M059J (cell line): ENCODE measurements around the gene SHPK. TPM values are rescaled to one million over a fixed set of nuclear protein-coding genes. Genes with fewer than 3 reads are reported as not detected.

ENCODE experiments used
- total RNA-seq: library from RNA; depleted of rRNA; stranded (reverse); fragments of >200 nt; shearing (Covaris generic); gene quantifications from 2 replicates; pipeline ENCODE4 v1.2.3, GENCODE V29; 2014; rRNA removed

The SHPK gene
- total RNA-seq, 1 experiment from 2014 or later = 14.1 TPM

Other genes starting within 250 kb of the SHPK start
- not detected in 2 replicates for gene OR3A2, start 249.9 kb downstream of the SHPK start, total RNA-seq
- gene OR1E1, start 237.8 kb downstream of the SHPK start, total RNA-seq = not detected in 2 replicates
- gene OR3A3, start 224.9 kb downstream of the SHPK start, total RNA-seq = not detected in 2 replicates
- not detected in 2 replicates for gene OR1E2, start 202.4 kb downstream of the SHPK start, total RNA-seq
- gene SPATA22, start 164.4 kb downstream of the SHPK start, total RNA-seq = not detected in 2 replicates
- gene ASPA, start 160.3 kb downstream of the SHPK start, total RNA-seq = not detected in 2 replicates
- gene TRPV3, start 78.4 kb downstream of the SHPK start, total RNA-seq = 0.66 and 1.4 TPM in 2 replicates
- 0.42 and 1.6 TPM in 2 replicates for gene TRPV1, start 26.8 kb downstream of the SHPK start, total RNA-seq
- gene CTNS, start 510 bp upstream of the SHPK start, total RNA-seq = 13.8 and 17.1 TPM in 2 replicates
- gene TAX1BP3, start 32.3 kb upstream of the SHPK start, total RNA-seq = 239 and 243 TPM in 2 replicates
- gene EMC6, start 32.6 kb upstream of the SHPK start, total RNA-seq = 36.5 and 41.5 TPM in 2 replicates
- 1.8 and 10.1 TPM in 2 replicates for gene P2RX5, start 59.9 kb upstream of the SHPK start, total RNA-seq
- 11.4 and 18.3 TPM in 2 replicates for gene HASPIN, start 87.7 kb upstream of the SHPK start, total RNA-seq
- 38.2 and 38.7 TPM in 2 replicates for gene ITGAE, start 164.9 kb upstream of the SHPK start, total RNA-seq
- gene NCBP3, start 210.0 kb upstream of the SHPK start, total RNA-seq = 13.4 and 24.8 TPM in 2 replicates